CD4-positive, alpha-beta T cell treated with Interleukin-17A for 1 hour (primary cell): ENCODE data around the gene IFNA17.
"Not testable (repeated sequence)": the region's sequence is repeated elsewhere in the genome, so short reads cannot be mapped to it uniquely, and the experiment has no call there.

Source experiments
- DNase-seq: peaks from one replicate; pipeline ENCODE4 v3.0.0-alpha.2; 2020

Gene IFNA17

GRCh38 chr9:21210311-21210710 lies 17.7 kb downstream of the IFNA17 start:
- no peak for DNase-seq

GRCh38 chr9:21207043-21207442 lies 21.0 kb downstream of the IFNA17 start, which contains the start of gene IFNA10:
Gene IFNA10, minus strand, starts transcription at chr9:21207143. Its CDS starts 46 bp downstream, at chr9:21207097.
- not testable (repeated sequence) for DNase-seq

GRCh38 chr9:21205204-21205603 lies 22.8 kb downstream of the IFNA17 start:
- DNase-seq: no peak

GRCh38 chr9:21202105-21202504 lies 25.9 kb downstream of the IFNA17 start, which contains the start of gene IFNA7:
Gene IFNA7, minus strand, starts transcription at chr9:21202205. Its CDS starts 40 bp downstream, at chr9:21202165.
- not testable (repeated sequence) for DNase-seq

GRCh38 chr9:21194867-21195776 lies 32.9 kb downstream of the IFNA17 start:
- peak; percentile 70 for DNase-seq

DNA sequence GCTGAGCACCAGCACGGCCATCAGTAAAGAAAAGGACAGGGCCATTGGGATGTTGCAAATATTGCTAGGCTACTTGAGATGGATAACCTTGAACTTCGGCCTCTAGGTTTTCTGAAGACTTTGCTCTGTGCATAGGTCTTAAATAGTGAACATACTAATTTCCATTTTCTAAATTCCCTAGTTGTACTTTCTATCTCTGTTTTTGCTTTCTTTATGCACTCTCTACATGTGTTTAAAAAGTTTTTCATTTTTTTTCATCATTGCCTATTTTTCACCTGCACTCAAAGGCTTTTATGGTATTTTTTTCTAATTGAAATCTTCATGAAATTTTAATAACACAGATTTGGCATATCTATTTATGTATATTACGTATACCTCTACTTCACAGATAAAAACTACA lies 40.5 kb downstream of the IFNA17 start, which contains the start of gene IFNA4:
IFNA4 (minus strand) TSS at position 101 of the 400 bp plus-strand sequence; CDS start at position 45, 56 bp downstream.
- DNase-seq: not testable (repeated sequence)

DNA sequence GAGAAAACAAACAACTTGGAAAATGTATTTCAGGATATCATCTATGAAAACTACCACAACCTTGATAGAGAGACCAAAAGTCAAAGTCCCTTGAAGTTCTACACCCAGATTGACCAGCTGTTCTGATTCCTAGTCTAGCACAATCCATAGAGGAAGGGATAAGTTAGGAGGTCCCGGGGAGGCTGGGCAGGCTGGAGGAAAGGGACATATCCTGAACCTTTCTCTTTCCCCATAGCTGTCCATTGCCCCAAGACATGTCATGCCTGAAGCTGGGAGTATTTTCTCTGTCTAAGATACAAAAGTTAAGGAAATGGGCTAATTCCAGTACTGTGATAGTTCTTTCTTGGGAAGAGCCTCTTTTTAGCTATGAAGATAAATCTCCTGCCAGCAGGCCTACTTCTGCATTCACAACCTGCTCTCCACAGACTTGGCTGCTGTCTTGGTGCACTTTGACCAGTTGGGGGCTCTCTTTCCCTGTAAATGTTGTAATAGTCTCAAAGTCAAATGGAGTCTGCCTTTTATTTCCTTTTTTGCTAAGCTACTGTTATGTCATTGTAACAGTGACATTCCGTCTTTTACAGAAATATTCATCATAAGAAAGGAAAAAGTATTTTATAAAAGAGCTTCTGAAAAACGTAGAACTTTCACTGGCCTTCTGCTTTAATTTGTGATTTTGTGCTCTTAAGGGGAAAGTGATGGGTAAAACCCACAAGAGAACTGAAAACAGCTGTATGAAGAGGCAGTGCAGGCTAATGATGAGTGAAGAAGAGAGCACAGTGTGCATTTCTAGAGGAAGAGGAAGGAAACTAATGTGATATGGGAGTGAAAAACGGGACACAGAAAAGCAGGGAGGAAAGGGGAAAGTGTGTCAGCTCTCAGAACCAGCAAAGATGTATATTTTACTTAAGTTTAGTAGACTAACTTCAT lies 44.9 kb downstream of the IFNA17 start:
- DNase-seq: peak; percentile 64
